ENCODE data around the gene NSMCE1.
"Not testable (repeated sequence)": the region's sequence is repeated elsewhere in the genome, so short reads cannot be mapped to it uniquely, and the experiment has no call there.

NSMCE1 gene

DNA sequence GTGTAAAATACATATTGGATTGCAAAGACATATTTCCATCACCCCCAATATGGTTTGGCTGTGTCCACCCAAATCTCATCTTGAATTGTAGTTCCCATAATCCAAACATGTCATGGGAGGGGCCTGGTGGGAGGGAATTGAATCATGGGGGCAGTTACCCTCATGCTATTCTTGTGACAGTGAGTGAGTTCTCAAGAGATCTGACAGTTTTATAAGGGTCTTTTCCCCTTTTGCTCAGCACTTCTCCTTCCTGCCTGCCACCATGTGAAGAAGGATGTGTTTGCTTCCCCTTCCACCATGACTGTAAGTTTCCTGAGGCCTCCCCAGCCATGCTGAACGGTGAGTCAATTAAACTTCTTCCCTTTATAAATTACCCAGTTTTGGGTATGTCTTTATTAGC lies 21.5 kb downstream of the NSMCE1 start:
- H3K36me3 ChIP-seq (ENCODE audit: insufficient read depth, low read depth, low read length); H3K27me3 ChIP-seq (ENCODE audit: insufficient read depth, low read length); H3K9me3 ChIP-seq (ENCODE audit: insufficient read depth, low read depth, low read length); H3K9ac ChIP-seq (ENCODE audit: low read depth, low read length); H3K27ac ChIP-seq (ENCODE audit: low read length); H3K4me3 ChIP-seq (ENCODE audit: low read length): not testable (repeated sequence)
- peaks cover 11% of the 10 kb centered on the region; the same call in 1 of the 2 replicates for H3K4me1 ChIP-seq (ENCODE audit: insufficient read depth, low read length)

DNA sequence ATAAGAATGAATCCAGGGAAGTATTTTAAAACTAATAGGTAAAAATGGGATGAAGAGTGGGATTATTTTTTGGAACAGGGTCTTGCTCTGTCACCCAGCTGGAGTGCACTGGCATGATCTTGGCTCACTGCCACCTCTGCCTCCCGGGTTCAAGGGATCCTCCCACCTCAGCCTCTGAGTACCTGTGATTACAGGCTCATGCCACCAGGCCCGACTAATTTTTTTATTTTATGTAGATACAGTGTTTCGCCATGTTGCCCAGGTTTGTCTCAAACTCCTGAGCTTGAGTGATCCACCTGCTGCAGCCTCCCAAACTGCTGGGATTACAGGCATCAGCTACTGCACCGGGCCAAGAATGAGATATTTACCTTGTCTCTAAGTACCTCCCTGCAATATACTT lies 22.1 kb downstream of the NSMCE1 start:
- Histone ChIP-seq H3K9ac (ENCODE audit: low read depth, low read length) (no peak overlapping the region), H3K4me3 (ENCODE audit: low read length) (no peak overlapping the region), H3K27ac (ENCODE audit: low read length) (no peak overlapping the region), H3K36me3 (ENCODE audit: insufficient read depth, low read depth, low read length) (no peaks in the 10 kb centered on the region), H3K4me1 (ENCODE audit: insufficient read depth, low read length) (peaks cover 11% of the 10 kb centered on the region; the same call in 1 of the 2 replicates), H3K27me3 (ENCODE audit: insufficient read depth, low read length) (no peaks in the 10 kb centered on the region), H3K9me3 (ENCODE audit: insufficient read depth, low read depth, low read length) (no peaks in the 10 kb centered on the region)

DNA sequence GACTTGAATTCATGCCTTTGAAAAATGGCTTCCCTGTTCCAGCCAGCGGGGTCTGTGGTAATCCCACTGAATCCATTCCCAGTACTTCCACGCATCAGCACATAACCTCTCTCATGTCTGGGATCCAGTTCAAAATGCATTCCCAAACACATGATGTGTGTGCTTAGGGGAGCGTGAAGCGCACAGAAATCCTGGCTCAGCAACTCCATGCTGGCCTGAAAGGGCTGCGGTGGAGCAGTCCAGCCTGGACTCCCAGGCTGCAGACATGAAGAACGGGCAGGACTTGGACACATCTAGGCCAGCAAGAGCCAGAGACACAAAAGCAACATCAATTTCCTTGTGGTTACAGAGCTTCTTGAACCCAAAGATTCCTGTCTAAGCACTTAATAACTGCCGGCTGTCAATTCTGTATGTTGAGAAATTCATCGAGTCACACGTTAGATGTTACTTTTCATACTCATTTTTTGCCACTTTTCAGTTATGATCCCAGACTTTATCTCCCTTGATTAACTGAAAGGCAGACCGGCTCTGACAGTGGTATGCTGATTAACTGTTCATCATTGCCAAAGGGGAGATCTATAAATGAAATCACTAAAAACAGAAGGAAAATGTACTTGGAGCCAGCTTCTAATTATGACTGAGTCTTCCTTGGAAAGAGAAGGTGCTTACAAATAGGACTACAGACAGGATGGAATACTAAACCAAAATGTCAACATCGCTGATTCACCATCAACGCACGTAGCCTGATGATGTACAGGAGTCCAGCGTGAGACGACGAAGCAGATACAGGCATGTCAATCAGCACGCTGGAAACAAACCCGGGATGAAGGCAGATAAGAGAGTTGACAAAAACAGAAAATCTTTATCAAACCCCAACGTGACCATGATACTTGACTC lies 23.0 kb downstream of the NSMCE1 start:
- Histone ChIP-seq H3K9me3 (ENCODE audit: insufficient read depth, low read depth, low read length) (no peaks in the 10 kb centered on the region), H3K36me3 (ENCODE audit: insufficient read depth, low read depth, low read length) (no peaks in the 10 kb centered on the region), H3K27me3 (ENCODE audit: insufficient read depth, low read length) (no peaks in the 10 kb centered on the region), H3K4me1 (ENCODE audit: insufficient read depth, low read length) (peaks cover 11% of the 10 kb centered on the region; the same call in 1 of the 2 replicates), H3K4me3 (ENCODE audit: low read length) (no peak overlapping the region), H3K27ac (ENCODE audit: low read length) (no peak overlapping the region), H3K9ac (ENCODE audit: low read depth, low read length) (no peak overlapping the region)

GRCh38 chr16:27244363-27244755 lies 24.2 kb downstream of the NSMCE1 start:
- H3K4me3 ChIP-seq (ENCODE audit: low read length) = no peak overlapping the region
- no peak overlapping the region for H3K9ac ChIP-seq (ENCODE audit: low read depth, low read length)
- no peak overlapping the region for H3K27ac ChIP-seq (ENCODE audit: low read length)
- H3K9me3 ChIP-seq (ENCODE audit: insufficient read depth, low read depth, low read length) = no peaks in the 10 kb centered on the region
- no peaks in the 10 kb centered on the region for H3K27me3 ChIP-seq (ENCODE audit: insufficient read depth, low read length)
- H3K36me3 ChIP-seq (ENCODE audit: insufficient read depth, low read depth, low read length) = no peaks in the 10 kb centered on the region
- H3K4me1 ChIP-seq (ENCODE audit: insufficient read depth, low read length) = peaks cover 11% of the 10 kb centered on the region; the same call in 1 of the 2 replicates

DNA sequence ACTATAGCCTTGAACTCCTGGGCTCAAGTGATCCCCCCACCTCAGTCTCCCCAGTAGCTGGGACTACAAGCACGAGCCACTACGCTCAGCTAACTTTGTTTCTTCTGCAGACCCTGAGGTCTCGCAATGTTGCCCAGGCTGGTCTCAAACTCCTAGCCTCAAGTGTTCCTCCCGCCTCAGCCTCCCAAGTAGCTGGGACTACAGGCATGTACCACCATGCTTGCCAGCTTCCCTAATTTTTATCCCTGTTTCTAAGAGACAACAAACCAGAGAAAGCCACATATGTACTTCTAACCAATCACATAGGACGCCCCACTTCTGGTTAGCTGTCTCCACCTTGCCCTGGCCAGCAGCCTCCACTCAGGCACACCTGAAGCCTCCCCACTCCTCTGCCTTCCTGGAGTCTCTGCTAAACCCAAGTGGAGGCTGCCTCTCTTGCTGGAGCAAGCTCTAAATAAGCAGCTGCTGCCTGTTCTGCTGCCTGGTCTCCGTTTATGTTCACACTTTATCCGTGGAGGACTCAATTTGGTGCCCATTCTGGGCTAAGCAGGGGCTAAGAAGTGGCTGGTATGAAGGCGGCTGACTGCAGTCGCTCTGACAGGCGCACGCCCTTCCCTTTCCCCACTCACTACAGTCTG lies 24.7 kb downstream of the NSMCE1 start:
- Histone ChIP-seq H3K36me3 (ENCODE audit: insufficient read depth, low read depth, low read length) (no peaks in the 10 kb centered on the region), H3K27me3 (ENCODE audit: insufficient read depth, low read length) (no peaks in the 10 kb centered on the region), H3K27ac (ENCODE audit: low read length) (no peak overlapping the region), H3K4me3 (ENCODE audit: low read length) (no peak overlapping the region), H3K9ac (ENCODE audit: low read depth, low read length) (no peak overlapping the region), H3K9me3 (ENCODE audit: insufficient read depth, low read depth, low read length) (no peaks in the 10 kb centered on the region), H3K4me1 (ENCODE audit: insufficient read depth, low read length) (peaks cover 11% of the 10 kb centered on the region; the same call in 1 of the 2 replicates)

DNA sequence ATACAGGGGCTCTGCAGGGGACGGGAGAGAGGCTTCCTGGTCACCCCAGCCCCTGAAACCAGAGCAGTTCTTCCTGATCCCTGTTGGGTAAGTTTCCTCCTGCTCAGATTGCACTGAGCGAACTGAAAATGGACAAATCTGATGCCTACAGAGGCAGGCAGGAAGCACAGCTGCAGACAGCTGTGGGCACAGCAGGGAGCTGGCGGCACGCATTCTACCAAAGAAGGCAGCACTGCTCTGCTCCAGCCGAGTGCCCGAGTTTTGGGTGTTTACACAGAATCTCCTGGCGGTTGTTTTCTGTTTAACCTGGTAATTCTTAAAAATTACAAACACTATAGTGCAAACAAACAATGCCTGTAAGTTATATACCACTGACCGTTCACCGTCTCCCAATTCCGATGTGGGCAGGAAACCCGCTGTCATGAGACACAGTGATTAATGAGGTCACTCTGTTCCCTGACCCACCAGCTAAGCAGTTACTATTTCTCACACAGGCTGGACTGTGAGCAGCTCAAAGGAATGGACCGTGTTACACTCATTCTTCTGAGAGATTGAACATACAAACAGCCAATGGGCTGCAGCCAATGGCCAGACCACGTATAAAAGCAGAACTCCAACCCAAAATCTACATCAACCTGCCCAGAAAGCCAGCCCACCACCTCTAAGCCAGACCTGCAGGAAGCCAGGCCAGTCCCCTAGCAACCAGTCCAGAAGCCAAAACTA lies 25.5 kb downstream of the NSMCE1 start:
- Histone ChIP-seq H3K27ac (ENCODE audit: low read length) (no peak overlapping the region), H3K4me1 (ENCODE audit: insufficient read depth, low read length) (peaks cover 11% of the 10 kb centered on the region; the same call in 1 of the 2 replicates), H3K36me3 (ENCODE audit: insufficient read depth, low read depth, low read length) (no peaks in the 10 kb centered on the region), H3K4me3 (ENCODE audit: low read length) (no peak overlapping the region), H3K9ac (ENCODE audit: low read depth, low read length) (no peak overlapping the region), H3K27me3 (ENCODE audit: insufficient read depth, low read length) (no peaks in the 10 kb centered on the region), H3K9me3 (ENCODE audit: insufficient read depth, low read depth, low read length) (no peaks in the 10 kb centered on the region)

DNA sequence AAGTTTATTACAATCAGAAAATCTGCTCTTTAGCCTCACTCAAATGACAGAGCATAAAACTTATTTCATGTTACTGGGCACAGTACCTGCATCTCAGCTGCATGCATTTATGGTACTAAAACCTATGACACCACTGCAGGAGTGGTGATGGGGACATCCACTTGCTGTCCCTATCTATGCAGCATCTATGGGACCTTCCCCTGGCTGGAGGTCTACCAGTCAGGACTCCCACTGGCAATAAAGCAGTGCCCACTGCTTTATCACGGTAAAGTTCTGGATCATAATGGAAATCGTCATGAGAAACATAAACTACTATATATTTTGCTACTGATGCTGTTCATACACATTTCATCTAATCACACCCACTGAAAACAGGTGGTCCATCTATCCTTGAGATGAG lies 26.2 kb downstream of the NSMCE1 start:
- Histone ChIP-seq H3K27ac (ENCODE audit: low read length) (no peak overlapping the region), H3K4me3 (ENCODE audit: low read length) (no peak overlapping the region), H3K9ac (ENCODE audit: low read depth, low read length) (no peak overlapping the region), H3K27me3 (ENCODE audit: insufficient read depth, low read length) (no peaks in the 10 kb centered on the region), H3K4me1 (ENCODE audit: insufficient read depth, low read length) (peaks cover 11% of the 10 kb centered on the region; the same call in 1 of the 2 replicates), H3K9me3 (ENCODE audit: insufficient read depth, low read depth, low read length) (no peaks in the 10 kb centered on the region), H3K36me3 (ENCODE audit: insufficient read depth, low read depth, low read length) (no peaks in the 10 kb centered on the region)

GRCh38 chr16:27241658-27242057 lies 26.9 kb downstream of the NSMCE1 start:
- H3K27me3 ChIP-seq (ENCODE audit: insufficient read depth, low read length) = no peaks in the 10 kb centered on the region
- H3K4me3 ChIP-seq (ENCODE audit: low read length) = no peak overlapping the region
- peaks cover 11% of the 10 kb centered on the region; the same call in 1 of the 2 replicates for H3K4me1 ChIP-seq (ENCODE audit: insufficient read depth, low read length)
- H3K9me3 ChIP-seq (ENCODE audit: insufficient read depth, low read depth, low read length) = no peaks in the 10 kb centered on the region
- no peaks in the 10 kb centered on the region for H3K36me3 ChIP-seq (ENCODE audit: insufficient read depth, low read depth, low read length)
- H3K27ac ChIP-seq (ENCODE audit: low read length) = no peak overlapping the region
- H3K9ac ChIP-seq (ENCODE audit: low read depth, low read length) = no peak overlapping the region

GRCh38 chr16:27240948-27241531 lies 27.5 kb downstream of the NSMCE1 start:
- H3K4me3 ChIP-seq (ENCODE audit: low read length) = no peak overlapping the region
- peaks cover 11% of the 10 kb centered on the region; the same call in 1 of the 2 replicates for H3K4me1 ChIP-seq (ENCODE audit: insufficient read depth, low read length)
- no peak overlapping the region for H3K27ac ChIP-seq (ENCODE audit: low read length)
- H3K27me3 ChIP-seq (ENCODE audit: insufficient read depth, low read length) = no peaks in the 10 kb centered on the region
- H3K9ac ChIP-seq (ENCODE audit: low read depth, low read length) = no peak overlapping the region
- H3K36me3 ChIP-seq (ENCODE audit: insufficient read depth, low read depth, low read length) = no peaks in the 10 kb centered on the region
- no peaks in the 10 kb centered on the region for H3K9me3 ChIP-seq (ENCODE audit: insufficient read depth, low read depth, low read length)

- Histone ChIP-seq H3K9ac (ENCODE audit: low read depth, low read length) (no peak overlapping the region), H3K36me3 (ENCODE audit: insufficient read depth, low read depth, low read length) (no peaks in the 10 kb centered on the region), H3K4me1 (ENCODE audit: insufficient read depth, low read length) (peaks cover 11% of the 10 kb centered on the region; the same call in 1 of the 2 replicates), H3K27ac (ENCODE audit: low read length) (no peak overlapping the region), H3K4me3 (ENCODE audit: low read length) (no peak overlapping the region), H3K27me3 (ENCODE audit: insufficient read depth, low read length) (no peaks in the 10 kb centered on the region), H3K9me3 (ENCODE audit: insufficient read depth, low read depth, low read length) (no peaks in the 10 kb centered on the region)
Measured at GRCh38 chr16:27239906-27240655, 28.5 kb downstream of the NSMCE1 start.

DNA sequence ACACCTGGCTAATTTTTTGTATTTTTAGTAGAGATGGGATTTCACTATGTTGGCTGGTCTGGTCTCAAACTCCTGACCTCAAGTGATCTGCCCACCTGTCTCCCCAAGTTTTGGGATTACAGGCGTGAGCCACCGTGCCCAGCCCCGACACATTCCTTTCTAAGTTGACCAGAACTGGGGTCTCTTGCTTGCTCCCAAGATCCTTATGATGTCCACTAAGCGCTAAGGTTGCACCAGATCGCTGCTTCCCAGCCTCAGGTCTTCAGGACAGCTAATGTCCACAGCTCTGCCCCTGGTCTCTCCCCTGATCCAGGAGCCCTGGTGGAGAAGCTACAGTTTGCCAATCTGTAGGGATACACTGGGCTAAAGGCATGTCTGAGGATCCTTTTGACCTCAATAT lies 29.5 kb downstream of the NSMCE1 start:
- H3K9ac ChIP-seq (ENCODE audit: low read depth, low read length) = no peak overlapping the region
- no peaks in the 10 kb centered on the region for H3K9me3 ChIP-seq (ENCODE audit: insufficient read depth, low read depth, low read length)
- H3K4me1 ChIP-seq (ENCODE audit: insufficient read depth, low read length) = peaks cover 11% of the 10 kb centered on the region; the same call in 1 of the 2 replicates
- H3K36me3 ChIP-seq (ENCODE audit: insufficient read depth, low read depth, low read length) = no peaks in the 10 kb centered on the region
- H3K27me3 ChIP-seq (ENCODE audit: insufficient read depth, low read length) = no peaks in the 10 kb centered on the region
- no peak overlapping the region for H3K27ac ChIP-seq (ENCODE audit: low read length)
- no peak overlapping the region for H3K4me3 ChIP-seq (ENCODE audit: low read length)

Data from iPS-20b (cell line).